WTC11 (cell line): Measurements from ENCODE around the gene NTNG2.

Experiments
- CBFB ChIP-seq: sonication (generic); formaldehyde crosslinking; IDR thresholded peaks from 2 replicates; pipeline ENCODE4 v1.8.1; 2022; ENCODE audit warnings: mild to moderate bottlenecking, low read depth, missing genetic modification reagents
- SP1 ChIP-seq: sonication (generic); formaldehyde crosslinking; conservative IDR thresholded peaks from 2 replicates; pipeline ENCODE4 v1.8.1; 2022; ENCODE audit warnings: missing genetic modification reagents
- TEAD4 ChIP-seq: sonication (generic); formaldehyde crosslinking; IDR thresholded peaks from 2 replicates; pipeline ENCODE4 v1.8.0; 2022; ENCODE audit warnings: mild to moderate bottlenecking, missing genetic modification reagents
- ZNF396 ChIP-seq: fragments of 250-450 bp; sonication (Bioruptor Pico); IDR thresholded peaks from 2 replicates; pipeline ENCODE4 v1.8.0; 2021; ENCODE audit warnings: mild to moderate bottlenecking, moderate library complexity, borderline replicate concordance
- TF ChIP-seq, protein P1 (sequence below): fragments of 200-600 bp; IDR thresholded peaks from 2 replicates; pipeline ENCODE4 v1.8.0; 2022; ENCODE audit warnings: antibody characterized with exemption

DNA sequence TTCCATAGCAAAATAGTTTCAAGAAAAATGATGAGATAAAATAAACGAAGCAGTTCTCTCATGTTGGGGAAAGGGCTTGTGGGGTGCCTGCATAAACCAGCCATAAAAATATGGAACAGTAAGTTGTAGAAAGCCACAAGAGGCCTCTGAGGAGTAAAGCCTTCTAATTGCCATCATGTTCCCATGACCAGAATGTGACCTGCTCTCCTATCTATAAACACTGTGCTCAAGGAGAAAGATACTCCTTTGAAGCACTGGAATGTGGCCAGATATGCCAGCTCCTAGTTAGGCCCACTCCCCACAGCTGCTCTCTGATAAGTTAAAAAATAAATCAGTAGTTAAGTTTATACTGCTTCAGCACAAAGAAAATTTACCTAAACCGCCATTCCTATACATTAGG is 127.1 kb downstream of the NTNG2 start:
- no peak for TF ChIP-seq CBFB (CRISPR knock-in tag)
- no peak for TF ChIP-seq SP1 (CRISPR knock-in tag)
- TF ChIP-seq, protein P1, sequence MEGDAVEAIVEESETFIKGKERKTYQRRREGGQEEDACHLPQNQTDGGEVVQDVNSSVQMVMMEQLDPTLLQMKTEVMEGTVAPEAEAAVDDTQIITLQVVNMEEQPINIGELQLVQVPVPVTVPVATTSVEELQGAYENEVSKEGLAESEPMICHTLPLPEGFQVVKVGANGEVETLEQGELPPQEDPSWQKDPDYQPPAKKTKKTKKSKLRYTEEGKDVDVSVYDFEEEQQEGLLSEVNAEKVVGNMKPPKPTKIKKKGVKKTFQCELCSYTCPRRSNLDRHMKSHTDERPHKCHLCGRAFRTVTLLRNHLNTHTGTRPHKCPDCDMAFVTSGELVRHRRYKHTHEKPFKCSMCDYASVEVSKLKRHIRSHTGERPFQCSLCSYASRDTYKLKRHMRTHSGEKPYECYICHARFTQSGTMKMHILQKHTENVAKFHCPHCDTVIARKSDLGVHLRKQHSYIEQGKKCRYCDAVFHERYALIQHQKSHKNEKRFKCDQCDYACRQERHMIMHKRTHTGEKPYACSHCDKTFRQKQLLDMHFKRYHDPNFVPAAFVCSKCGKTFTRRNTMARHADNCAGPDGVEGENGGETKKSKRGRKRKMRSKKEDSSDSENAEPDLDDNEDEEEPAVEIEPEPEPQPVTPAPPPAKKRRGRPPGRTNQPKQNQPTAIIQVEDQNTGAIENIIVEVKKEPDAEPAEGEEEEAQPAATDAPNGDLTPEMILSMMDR: no peak
- no peak for TF ChIP-seq TEAD4 (CRISPR knock-in tag)
- no peak for TF ChIP-seq ZNF396 (CRISPR knock-in tag)
